Fibroblast of the aortic adventitia (primary cell): ENCODE measurements around the gene NME5. TPM values are rescaled to one million over a fixed set of nuclear protein-coding genes. Genes with fewer than 3 reads are reported as not detected.

Experiments used
- DNase-seq: peaks from one replicate; pipeline ENCODE4 v3.0.0-alpha.2; 2010; ENCODE audit warnings: low read depth
- H3K4me3 ChIP-seq: 2 replicates; pipeline ENCODE4 v1.5.1; 2011; ENCODE audit warnings: low read depth, mild to moderate bottlenecking, control low read depth, low read length, moderate library complexity
- small RNA-seq: library from RNA; depleted of rRNA; stranded (forward); fragments of <200 nt; gene quantifications from one replicate; pipeline ENCODE3, GENCODE V24; 2012
- total RNA-seq: library from RNA; depleted of rRNA; stranded (reverse); fragments of >200 nt; gene quantifications from 2 replicates; pipeline ENCODE4 v1.2.3, GENCODE V29; 2012; ENCODE audit warnings: low replicate concordance
- TF ChIP-seq, protein P1 (sequence below): IDR thresholded peaks from 2 replicates; pipeline ENCODE4 v1.5.1; 2011; ENCODE audit warnings: mild to moderate bottlenecking, low read length, control low read depth, inconsistent platforms; ENCODE audit not compliant: insufficient read depth

The NME5 gene
- total RNA-seq, 1 donor = 6.0 TPM

GRCh38 chr5:138067945-138068344 lies 71.3 kb downstream of the NME5 start:
- DNase-seq = no peak
- no peak overlapping the region for H3K4me3 ChIP-seq
- TF ChIP-seq, protein P1, sequence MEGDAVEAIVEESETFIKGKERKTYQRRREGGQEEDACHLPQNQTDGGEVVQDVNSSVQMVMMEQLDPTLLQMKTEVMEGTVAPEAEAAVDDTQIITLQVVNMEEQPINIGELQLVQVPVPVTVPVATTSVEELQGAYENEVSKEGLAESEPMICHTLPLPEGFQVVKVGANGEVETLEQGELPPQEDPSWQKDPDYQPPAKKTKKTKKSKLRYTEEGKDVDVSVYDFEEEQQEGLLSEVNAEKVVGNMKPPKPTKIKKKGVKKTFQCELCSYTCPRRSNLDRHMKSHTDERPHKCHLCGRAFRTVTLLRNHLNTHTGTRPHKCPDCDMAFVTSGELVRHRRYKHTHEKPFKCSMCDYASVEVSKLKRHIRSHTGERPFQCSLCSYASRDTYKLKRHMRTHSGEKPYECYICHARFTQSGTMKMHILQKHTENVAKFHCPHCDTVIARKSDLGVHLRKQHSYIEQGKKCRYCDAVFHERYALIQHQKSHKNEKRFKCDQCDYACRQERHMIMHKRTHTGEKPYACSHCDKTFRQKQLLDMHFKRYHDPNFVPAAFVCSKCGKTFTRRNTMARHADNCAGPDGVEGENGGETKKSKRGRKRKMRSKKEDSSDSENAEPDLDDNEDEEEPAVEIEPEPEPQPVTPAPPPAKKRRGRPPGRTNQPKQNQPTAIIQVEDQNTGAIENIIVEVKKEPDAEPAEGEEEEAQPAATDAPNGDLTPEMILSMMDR = no peak

Small RNA genes lying within 50 kb of the gene (small RNA-seq; reads per million reads assigned to genes)
- gene RNU6-1148P (not detected), gene RNU6-460P (not detected), gene RNU6-888P (not detected)

Other genes starting within 250 kb of the NME5 start
- not detected in 2 replicates for gene PKD2L2, start 250.0 kb downstream of the NME5 start, total RNA-seq
- 42.8 and 50.0 TPM in 2 replicates for gene FAM13B, start 106.3 kb downstream of the NME5 start, total RNA-seq
- gene WNT8A, start 55.4 kb downstream of the NME5 start, total RNA-seq = not detected in 2 replicates
- 61.2 and 314 TPM in 2 replicates for gene BRD8, start 39.2 kb upstream of the NME5 start, total RNA-seq
- 1.3 and 24.7 TPM in 2 replicates for gene KIF20A, start 39.7 kb upstream of the NME5 start, total RNA-seq
- 16.4 and 31.4 TPM in 2 replicates for gene CDC23, start 73.9 kb upstream of the NME5 start, total RNA-seq
- gene GFRA3, start 135.2 kb upstream of the NME5 start, total RNA-seq = not detected in 2 replicates
- gene CDC25C, start 192.4 kb upstream of the NME5 start, total RNA-seq = 0.16 and 8.9 TPM in 2 replicates
- 16.4 and 25.6 TPM in 2 replicates for gene FAM53C, start 198.8 kb upstream of the NME5 start, total RNA-seq
- 47.1 and 89.5 TPM in 2 replicates for gene KDM3B, start 213.3 kb upstream of the NME5 start, total RNA-seq